Stimulated activated CD4-positive, alpha-beta T cell treated with anti-CD3 and anti-CD28 coated beads, Interleukin-4, amount 100 ng/mL, for 24 hours (primary cell): ENCODE results near the gene KCNE3.

Experiments used
- DNase-seq: peaks from one replicate; pipeline ENCODE4 v3.0.0-alpha.2; 2020

Gene KCNE3

GRCh38 chr11:74471037-74471436, 3.7 kb upstream of the KCNE3 start:
- DNase-seq, result no peak

GRCh38 chr11:74470526-74470925, 3.2 kb upstream of the KCNE3 start:
- DNase-seq, result no peak

GRCh38 chr11:74468936-74469335, 1.6 kb upstream of the KCNE3 start:
- no peak for DNase-seq

GRCh38 chr11:74468521-74468920, 1.2 kb upstream of the KCNE3 start:
- DNase-seq, result no peak

- DNase-seq, result no peak
Measured at GRCh38 chr11:74468058-74468457, 709 bp upstream of the KCNE3 start.

DNA sequence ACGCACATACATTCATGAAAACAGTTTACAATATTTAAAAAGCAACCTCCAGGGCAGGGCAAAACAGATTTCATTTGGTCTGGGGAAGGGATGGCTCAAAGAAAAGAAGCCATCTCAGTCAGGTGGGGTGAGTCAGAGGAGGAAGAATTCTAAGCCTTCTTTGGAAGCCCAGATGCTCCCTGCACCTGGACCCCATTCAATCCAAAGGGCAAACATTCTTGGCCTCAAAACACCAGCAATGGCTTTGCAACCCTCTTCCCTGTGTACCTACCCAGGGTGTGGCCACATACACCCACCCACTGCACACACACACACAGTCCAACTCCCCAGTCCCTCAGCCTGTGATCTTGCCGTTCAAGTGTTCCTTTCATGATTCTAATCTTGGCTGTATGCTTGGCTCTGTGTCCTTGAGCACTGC, 2.0 kb downstream of the KCNE3 start:
- no peak for DNase-seq

DNA sequence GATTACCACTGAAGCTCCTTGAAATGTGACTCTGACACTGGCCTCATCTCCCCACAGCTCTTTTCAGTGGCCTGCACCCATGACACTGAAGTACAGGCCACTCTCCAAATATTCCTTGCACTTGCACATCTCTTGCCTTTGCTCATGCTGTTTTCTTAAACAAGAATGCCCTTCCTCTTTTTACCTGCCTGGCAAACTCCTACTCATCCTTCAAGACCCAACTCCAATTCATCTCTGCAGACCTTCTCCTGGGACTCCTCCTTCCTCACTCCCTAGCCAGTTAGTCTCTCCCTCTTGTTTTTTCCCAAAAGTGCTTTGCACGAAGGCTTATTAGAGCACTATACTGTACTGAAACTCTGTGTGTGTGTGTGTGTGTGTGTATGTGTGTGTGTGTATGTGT, 2.6 kb downstream of the KCNE3 start:
- DNase-seq, result no peak

GRCh38 chr11:74463216-74463615, 4.1 kb downstream of the KCNE3 start:
- no peak for DNase-seq

DNA sequence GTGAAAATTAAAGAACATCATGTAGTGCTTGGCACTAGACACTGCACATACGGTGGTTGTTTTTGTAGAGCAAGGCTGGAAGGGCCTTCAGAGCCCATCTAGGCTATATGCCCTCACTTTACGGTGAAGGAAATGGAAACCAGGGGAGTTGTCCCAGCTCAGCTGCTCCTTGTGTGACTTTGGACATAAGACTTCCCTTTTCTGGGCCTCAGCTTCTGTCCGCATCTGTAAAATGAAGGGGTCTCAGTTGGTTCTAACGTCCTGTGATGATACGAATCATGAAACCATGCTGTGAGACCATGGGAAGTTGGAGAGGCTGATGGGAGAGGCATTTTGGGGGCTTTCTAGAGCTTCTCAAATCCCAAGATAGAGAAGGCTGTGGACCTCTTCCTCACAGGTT, 4.7 kb downstream of the KCNE3 start:
- no peak for DNase-seq

GRCh38 chr11:74462009-74462408, 5.3 kb downstream of the KCNE3 start:
- no peak for DNase-seq

- DNase-seq, result no peak
Measured at GRCh38 chr11:74460481-74461154, 6.7 kb downstream of the KCNE3 start.

DNA sequence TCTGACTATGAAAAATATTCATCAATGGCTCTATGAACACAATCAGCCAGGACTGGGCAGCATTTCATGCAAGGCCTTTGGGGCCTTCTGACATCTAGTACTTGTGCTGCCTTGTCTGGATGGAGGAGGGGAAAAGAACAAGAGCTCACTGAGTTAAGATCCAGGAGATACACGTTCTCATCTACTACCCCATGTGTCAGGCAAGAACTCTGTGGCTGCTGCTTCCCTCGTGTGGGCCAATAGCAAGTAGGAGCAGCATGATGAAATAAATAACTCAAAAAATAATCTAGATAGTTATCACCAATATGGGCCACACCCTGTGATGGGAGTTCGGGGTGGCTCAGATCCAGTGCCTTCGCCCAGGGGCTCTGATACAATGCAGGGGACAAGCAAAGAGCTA, 7.3 kb downstream of the KCNE3 start:
- no peak for DNase-seq

GRCh38 chr11:74459584-74459983, 7.8 kb downstream of the KCNE3 start:
- no peak for DNase-seq

- DNase-seq, result no peak
Measured at GRCh38 chr11:74457356-74457755, 10.0 kb downstream of the KCNE3 start.

- DNase-seq, result peak; percentile 69
Measured at GRCh38 chr11:74453373-74453975, 13.9 kb downstream of the KCNE3 start.

- no peak for DNase-seq
Measured at GRCh38 chr11:74452366-74452765, 15.0 kb downstream of the KCNE3 start.

DNA sequence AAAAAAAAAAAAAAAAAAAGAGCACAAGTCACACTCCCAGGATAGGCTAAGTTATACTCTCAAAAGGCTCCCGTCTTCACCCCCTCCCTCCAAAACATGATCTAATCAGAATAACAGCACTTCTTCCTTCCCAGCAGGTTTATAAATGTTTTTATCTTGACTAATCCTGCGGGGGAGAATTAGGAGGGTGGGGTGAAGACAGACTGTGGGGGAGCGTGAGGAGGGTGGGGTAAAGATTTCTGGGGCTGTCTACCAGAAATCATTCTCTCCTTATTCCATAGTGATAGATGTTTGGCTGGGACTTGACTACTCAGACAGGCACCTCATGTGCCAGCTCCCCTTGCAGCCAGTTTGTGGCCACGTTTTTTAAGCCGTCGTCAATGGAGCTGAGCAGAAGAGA, 17.0 kb downstream of the KCNE3 start:
- no peak for DNase-seq

GRCh38 chr11:74449369-74449931, 17.9 kb downstream of the KCNE3 start:
- peak; percentile 56 for DNase-seq

- DNase-seq, result no peak
Measured at GRCh38 chr11:74447720-74448119, 19.6 kb downstream of the KCNE3 start.

DNA sequence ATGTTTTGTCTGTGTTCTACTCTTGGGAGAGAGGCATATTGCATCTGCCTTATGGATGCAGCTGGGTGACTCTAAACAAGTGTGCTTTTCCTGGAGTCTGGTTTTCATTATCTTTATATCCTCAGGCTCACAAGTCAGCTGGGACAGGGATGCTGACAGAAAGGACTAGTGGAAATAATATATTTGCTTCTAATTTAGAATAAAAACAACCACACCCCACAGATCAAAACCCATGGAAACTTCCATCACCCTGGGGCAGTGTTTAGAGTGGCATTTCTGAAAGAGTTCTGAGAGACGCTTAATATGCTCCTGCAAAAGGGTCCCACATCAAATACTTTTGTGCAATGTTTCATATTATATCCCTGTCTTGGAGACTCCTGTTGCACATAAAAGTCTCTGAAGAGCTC, 20.8 kb downstream of the KCNE3 start:
- no peak for DNase-seq

- no peak for DNase-seq
Measured at GRCh38 chr11:74444173-74444826, 23.0 kb downstream of the KCNE3 start.

DNA sequence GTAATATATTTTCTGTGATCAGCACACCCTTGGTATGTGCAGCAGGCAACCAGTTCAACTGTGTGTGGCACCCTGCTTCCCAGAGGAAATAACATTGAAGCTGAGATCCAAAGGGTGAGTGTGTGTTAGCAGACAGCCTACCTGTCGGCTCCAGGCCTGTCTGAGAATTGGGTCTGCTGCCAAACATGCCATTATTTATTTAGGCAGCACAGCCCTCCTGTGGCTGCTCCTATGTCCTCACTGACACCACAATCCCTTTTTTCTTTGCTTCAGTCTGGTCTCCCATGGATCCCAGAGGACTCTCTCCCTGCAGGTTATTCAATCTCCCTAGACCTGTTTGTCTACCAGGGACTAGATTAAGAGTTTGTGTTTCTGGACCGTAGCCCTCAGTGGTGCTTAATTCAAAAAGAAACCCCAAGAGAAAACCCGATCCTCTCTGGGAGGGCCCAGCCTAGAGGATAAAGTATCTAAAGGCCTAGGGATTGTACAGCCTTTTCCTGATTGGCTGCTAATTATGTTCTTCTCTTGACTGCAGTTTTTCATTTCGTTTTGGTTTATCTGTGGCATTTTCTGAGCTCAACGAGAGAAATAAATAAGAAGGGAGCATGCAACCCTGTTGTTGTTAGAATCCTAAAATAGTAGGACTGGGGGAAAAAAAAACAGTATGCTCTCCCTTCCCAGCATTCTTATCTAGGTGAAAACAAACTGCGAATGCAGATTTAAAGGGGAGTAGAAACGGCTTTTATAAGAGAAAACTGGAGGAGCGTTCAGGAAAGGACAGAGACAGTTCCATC, 24.1 kb downstream of the KCNE3 start:
- DNase-seq, result no peak

GRCh38 chr11:74442636-74443035, 24.7 kb downstream of the KCNE3 start:
- DNase-seq, result no peak
